WTC11 (cell line): ENCODE data around the gene UHMK1. TPM values are rescaled to one million over a fixed set of nuclear protein-coding genes. Genes with fewer than 3 reads are reported as not detected.

Source experiments
- ATAC-seq: fragments of 200-7000 bp; cut with Tn5 transposase; 2 replicates; pipeline ENCODE4 v1.10.0; 2021; ENCODE audit warnings: mild to moderate bottlenecking, moderate library complexity
- CTCF ChIA-PET: fragments of 300-600 bp; sonication (Branson Sonifier 250); formaldehyde crosslinking; loops from one replicate; lab custom pipeline; 2021; ENCODE audit warnings: antibody characterized with exemption; lab: Charles Lee
- POLR2A ChIA-PET: fragments of 350-600 bp; sonication (Branson Sonifier 250); formaldehyde crosslinking; loops from one replicate; lab custom pipeline; 2021; ENCODE audit warnings: antibody characterized with exemption; lab: Charles Lee
- DNase-seq: peaks from one replicate; pipeline ENCODE4 v3.0.0; 2021; ENCODE audit warnings: low spot score
- H3K27ac Mint-ChIP-seq: 2 replicates; pipeline ENCODE4 v1.8.0; 2021; ENCODE audit warnings: mixed read lengths
- H3K27me3 Mint-ChIP-seq: 2 replicates; pipeline ENCODE4 v1.8.0; 2021; ENCODE audit warnings: low read depth, mild to moderate bottlenecking, moderate library complexity, mixed read lengths
- H3K36me3 Mint-ChIP-seq: 2 replicates; pipeline ENCODE4 v1.8.0; 2021; ENCODE audit warnings: mixed read lengths
- H3K4me1 Mint-ChIP-seq: 2 replicates; pipeline ENCODE4 v1.8.0; 2022; ENCODE audit warnings: mixed read lengths
- H3K4me3 Mint-ChIP-seq: 2 replicates; pipeline ENCODE4 v1.8.0; 2021; ENCODE audit warnings: mild to moderate bottlenecking, moderate library complexity, mixed read lengths
- H3K9me3 Mint-ChIP-seq: 2 replicates; pipeline ENCODE4 v1.8.0; 2021; ENCODE audit warnings: mixed read lengths
- ATF2 ChIP-seq: sonication (generic); formaldehyde crosslinking; IDR thresholded peaks from 2 replicates; pipeline ENCODE4 v1.8.1; 2022; ENCODE audit warnings: low read depth, missing genetic modification reagents, borderline replicate concordance
- E2F1 ChIP-seq: sonication (generic); formaldehyde crosslinking; IDR thresholded peaks from 2 replicates; pipeline ENCODE4 v1.8.0; 2022; ENCODE audit warnings: mild to moderate bottlenecking, missing genetic modification reagents
- E2F5 ChIP-seq: sonication (generic); formaldehyde crosslinking; IDR thresholded peaks from 2 replicates; pipeline ENCODE4 v1.8.1; 2022; ENCODE audit warnings: mild to moderate bottlenecking, moderate library complexity, missing genetic modification reagents
- ELF4 ChIP-seq: sonication (generic); formaldehyde crosslinking; IDR thresholded peaks from 2 replicates; pipeline ENCODE4 v1.8.1; 2022; ENCODE audit warnings: low read depth, mild to moderate bottlenecking, moderate library complexity, missing genetic modification reagents
- EMX1 ChIP-seq: fragments of 250-450 bp; sonication (Bioruptor Pico); IDR thresholded peaks from 2 replicates; pipeline ENCODE4 v1.8.0; 2021; ENCODE audit warnings: mild to moderate bottlenecking
- ETV6 ChIP-seq: sonication (generic); formaldehyde crosslinking; IDR thresholded peaks from 2 replicates; pipeline ENCODE4 v1.8.1; 2022; ENCODE audit warnings: mild to moderate bottlenecking, missing genetic modification reagents
- FOXK1 ChIP-seq: sonication (generic); formaldehyde crosslinking; IDR thresholded peaks from 2 replicates; pipeline ENCODE4 v1.8.0; 2022; ENCODE audit warnings: mild to moderate bottlenecking, moderate library complexity, missing genetic modification reagents
- FOXP1 ChIP-seq: sonication (generic); formaldehyde crosslinking; IDR thresholded peaks from 2 replicates; pipeline ENCODE4 v1.8.0; 2022; ENCODE audit warnings: missing genetic modification reagents, mild to moderate bottlenecking, moderate library complexity, borderline replicate concordance
- GTF2I ChIP-seq: fragments of 250-450 bp; sonication (Bioruptor Pico); conservative IDR thresholded peaks from 2 replicates; pipeline ENCODE4 v1.4.0; 2021; ENCODE audit warnings: mild to moderate bottlenecking
- IRF2 ChIP-seq: sonication (generic); formaldehyde crosslinking; IDR thresholded peaks from 2 replicates; pipeline ENCODE4 v1.8.0; 2022; ENCODE audit warnings: low read depth, missing genetic modification reagents, borderline replicate concordance
- JUN ChIP-seq: sonication (generic); formaldehyde crosslinking; IDR thresholded peaks from 2 replicates; pipeline ENCODE4 v1.8.0; 2023; ENCODE audit warnings: mild to moderate bottlenecking, missing genetic modification reagents
- MLX ChIP-seq: sonication (generic); formaldehyde crosslinking; IDR thresholded peaks from 2 replicates; pipeline ENCODE4 v1.8.1; 2023; ENCODE audit warnings: mild to moderate bottlenecking, missing genetic modification reagents, moderate library complexity
- NR3C1 ChIP-seq: sonication (generic); formaldehyde crosslinking; conservative IDR thresholded peaks from 2 replicates; pipeline ENCODE4 v1.8.1; 2023; ENCODE audit warnings: low read depth, mild to moderate bottlenecking, missing genetic modification reagents
- STAT6 ChIP-seq: sonication (generic); formaldehyde crosslinking; conservative IDR thresholded peaks from 2 replicates; pipeline ENCODE4 v1.8.1; 2023; ENCODE audit warnings: mild to moderate bottlenecking, low read depth, missing genetic modification reagents, moderate library complexity
- TEAD1 ChIP-seq: sonication (generic); formaldehyde crosslinking; IDR thresholded peaks from 2 replicates; pipeline ENCODE4 v1.8.0; 2022; ENCODE audit warnings: mild to moderate bottlenecking, missing genetic modification reagents
- TEAD4 ChIP-seq: sonication (generic); formaldehyde crosslinking; IDR thresholded peaks from 2 replicates; pipeline ENCODE4 v1.8.0; 2022; ENCODE audit warnings: mild to moderate bottlenecking, missing genetic modification reagents
- ZBTB43 ChIP-seq: sonication (generic); formaldehyde crosslinking; IDR thresholded peaks from 2 replicates; pipeline ENCODE4 v1.8.1; 2023; ENCODE audit warnings: mild to moderate bottlenecking, missing genetic modification reagents
- ZNF671 ChIP-seq: fragments of 250-450 bp; sonication (Bioruptor Pico); IDR thresholded peaks from 2 replicates; pipeline ENCODE4 v1.8.0; 2021; ENCODE audit warnings: mild to moderate bottlenecking
- total RNA-seq: library from RNA; stranded (reverse); gene quantifications from 3 replicates; pipeline ENCODE4 v1.2.3, GENCODE V29; 2021

Gene UHMK1
- total RNA-seq, 1 experiment from 2014 or later, result 20.0 TPM

- TF ChIP-seq ATF2 (CRISPR knock-in tag) (no peak), STAT6 (no peak), FOXP1 (CRISPR knock-in tag) (no peak), EMX1 (CRISPR knock-in tag) (no peak), JUN (CRISPR knock-in tag) (no peak), E2F5 (CRISPR knock-in tag) (no peak), TEAD4 (CRISPR knock-in tag) (no peak), ETV6 (CRISPR knock-in tag) (no peak), NR3C1 (no peak), E2F1 (CRISPR knock-in tag) (no peak)
These were observed 22.5 kb upstream of the UHMK1 start (continued) for GRCh38 chr1:162475089-162475488.

GRCh38 chr1:162475539-162476185, 22.0 kb upstream of the UHMK1 start:
- DNase-seq (peak; percentile 45), ATAC-seq (peak; percentile 91)
- TF ChIP-seq ZBTB43 (CRISPR knock-in tag) (no peak), FOXK1 (CRISPR knock-in tag) (no peak), TEAD1 (CRISPR knock-in tag) (no peak)
- H3K4me3 Mint-ChIP-seq, result no peak overlapping the region
- POLR2A ChIA-PET, result no interaction called here
- peaks cover 5% of the 10 kb centered on the region for H3K36me3 Mint-ChIP-seq
- H3K27me3 Mint-ChIP-seq, result no peaks in the 10 kb centered on the region
- peaks cover 12% of the 10 kb centered on the region for H3K9me3 Mint-ChIP-seq
- peaks cover 21% of the 10 kb centered on the region for H3K4me1 Mint-ChIP-seq
- CTCF ChIA-PET, result interaction anchor here (1.0 to 2.1 kb wide), 4 partner anchors 10 to 419 kb away, joined by 5 to 8 read pairs (median 6); no protein-coding TSS in a partner anchor
- H3K27ac Mint-ChIP-seq, result no peak overlapping the region; the same call in 1 of the 2 replicates

- H3K4me1 Mint-ChIP-seq, result peaks cover 12% of the 10 kb centered on the region
- TF ChIP-seq ELF4 (CRISPR knock-in tag) (no peak), ZNF671 (no peak), MLX (no peak), IRF2 (no peak), GTF2I (no peak)
- ChIA-PET POLR2A (no interaction called here), CTCF (interaction anchor here (1.0 to 1.5 kb wide), 2 partner anchors 9 to 420 kb away, joined by 5 to 6 read pairs; no protein-coding TSS in a partner anchor)
- peaks cover 5% of the 10 kb centered on the region for H3K36me3 Mint-ChIP-seq
- no peak overlapping the region for H3K27ac Mint-ChIP-seq
- H3K9me3 Mint-ChIP-seq, result peaks cover 13% of the 10 kb centered on the region
- DNase-seq (no peak), ATAC-seq (no peak)
- H3K4me3 Mint-ChIP-seq, result no peak overlapping the region
- no peaks in the 10 kb centered on the region for H3K27me3 Mint-ChIP-seq
These were observed 21.0 kb upstream of the UHMK1 start for GRCh38 chr1:162476620-162477019.
